Posterior vena cava (tissue), 2 donors: ENCODE data around the gene HLF. TPM values are rescaled to one million over a fixed set of nuclear protein-coding genes. Genes with fewer than 3 reads are reported as not detected.

Experiments
- DNase-seq: peaks from one replicate; pipeline ENCODE4 v3.0.0-alpha.2; 2020; ENCODE audit warnings: low spot score
- intact Hi-C, 2 donors: fragments of 100-400 bp; cut with DNase I; formaldehyde crosslinking; loops; one replicate each; pipeline versions ENCODE4 v1.14.1 to v1.14.2; 2022 to 2023
- long read RNA-seq, 2 donors: library from polyadenylated mRNA; unstranded; transcript quantifications; one replicate each; pipeline ENCODE4 v2.0.0, GENCODE V29; 2020 to 2021
- total RNA-seq, 2 donors: library from RNA; stranded (reverse); fragmentation: NEBNext Ultra II Directional; extraction: Animal tissue kit (Norgen Biotek cat#: 25700); gene quantifications; one replicate each; pipeline ENCODE4 v1.2.1, GENCODE V29; 2021
- donor health status: DM: yes; HTN: yes; CAD: no.
- donor health status: DM: yes; HTN: yes; CAD: no.

Gene HLF
- total RNA-seq, result 10 to 100 TPM in 1 of 2 donors, 1 to 10 TPM in 1; 6.6 to 15.7 TPM
- long read RNA-seq, donor 1, full-length matches to known transcripts, result 3 of 6 reads
- long read RNA-seq, donor 1, partial matches to known transcripts, result 0 of 6 reads
- long read RNA-seq, donor 1, other reads (novel, unspliced or antisense), result 3 of 6 reads
- long read RNA-seq, donor 2, partial matches to known transcripts, result 0 of 2 reads
- long read RNA-seq, donor 2, other reads (novel, unspliced or antisense), result 2 of 2 reads

GRCh38 chr17:55264645-55265298 lies at the start of gene HLF:
Gene HLF (plus strand): TSS chr17:55264960. CDS start chr17:55265485, 525 bp downstream.
- intact Hi-C loops, result no loop called here
- peak; percentile 92 for DNase-seq

GRCh38 chr17:55215711-55216110 lies 49.0 kb upstream of the HLF start:
- intact Hi-C loops, result no loop called here
- DNase-seq, result no peak

- intact Hi-C loops, result no loop called here
- DNase-seq, result no peak
Observed at GRCh38 chr17:55216888-55217287, 47.9 kb upstream of the HLF start.

- intact Hi-C loops, result no loop called here
- no peak for DNase-seq
Observed at GRCh38 chr17:55219459-55219858, 45.3 kb upstream of the HLF start.

- intact Hi-C loops, result loop anchor here in 1 of 2 donors (10.0 kb wide), 1 partner anchor 115 kb away; no protein-coding TSS in a partner anchor
- no peak for DNase-seq
Observed at GRCh38 chr17:55219934-55220333, 44.8 kb upstream of the HLF start.

- DNase-seq, result no peak
- intact Hi-C loops, result loop anchor here in 1 of 2 donors (10.0 kb wide), 1 partner anchor 111 kb away; no protein-coding TSS in a partner anchor
Observed at GRCh38 chr17:55223524-55223923, 41.2 kb upstream of the HLF start.

GRCh38 chr17:55224746-55225145 lies 40.0 kb upstream of the HLF start:
- DNase-seq, result no peak
- intact Hi-C loops, result loop anchor here in 1 of 2 donors (10.0 kb wide), 1 partner anchor 110 kb away; no protein-coding TSS in a partner anchor

GRCh38 chr17:55225237-55225636 lies 39.5 kb upstream of the HLF start:
- no peak for DNase-seq
- intact Hi-C loops, result loop anchor here in 1 of 2 donors (10.0 kb wide), 1 partner anchor 110 kb away; no protein-coding TSS in a partner anchor

- intact Hi-C loops, result loop anchor here in 1 of 2 donors (10.0 kb wide), 1 partner anchor 106 kb away; no protein-coding TSS in a partner anchor
- no peak for DNase-seq
Observed at GRCh38 chr17:55228683-55229192, 36.0 kb upstream of the HLF start.

GRCh38 chr17:55229276-55229675 lies 35.5 kb upstream of the HLF start:
- no peak for DNase-seq
- intact Hi-C loops, result loop anchor here in 1 of 2 donors (10.0 kb wide), 1 partner anchor 106 kb away; no protein-coding TSS in a partner anchor

- DNase-seq, result no peak
- intact Hi-C loops, result no loop called here
Observed at GRCh38 chr17:55230716-55231115, 34.0 kb upstream of the HLF start.

GRCh38 chr17:55233840-55234239 lies 30.9 kb upstream of the HLF start:
- no peak for DNase-seq
- intact Hi-C loops, result no loop called here

GRCh38 chr17:55236316-55236715 lies 28.4 kb upstream of the HLF start:
- intact Hi-C loops, result no loop called here
- DNase-seq, result no peak

GRCh38 chr17:55237268-55237667 lies 27.5 kb upstream of the HLF start:
- no peak for DNase-seq
- intact Hi-C loops, result no loop called here

- DNase-seq, result no peak
- intact Hi-C loops, result no loop called here
Observed at GRCh38 chr17:55237841-55238178, 26.9 kb upstream of the HLF start.

- peak; percentile 97 for DNase-seq
- intact Hi-C loops, result no loop called here
Observed at GRCh38 chr17:55238179-55238930, 26.4 kb upstream of the HLF start.

- no peak for DNase-seq
- intact Hi-C loops, result no loop called here
Observed at GRCh38 chr17:55238931-55239297, 25.8 kb upstream of the HLF start.

GRCh38 chr17:55241097-55241496 lies 23.7 kb upstream of the HLF start:
- intact Hi-C loops, result no loop called here
- DNase-seq, result no peak

- intact Hi-C loops, result no loop called here
Observed at GRCh38 chr17:55242476-55242875, 22.3 kb upstream of the HLF start.

GRCh38 chr17:55245986-55246385 lies 18.8 kb upstream of the HLF start:
- DNase-seq, result no peak
- intact Hi-C loops, result no loop called here

More at GRCh38 chr17:55242476-55242875, 22.3 kb upstream of the HLF start:
- DNase-seq, result no peak
